COLO668 (cell line): ENCODE data around the gene STOX2.

Experiments
- DNase-seq: peaks from one replicate; lab custom pipeline; 2025; ENCODE audit not compliant: unreplicated experiment; lab: John Stamatoyannopoulos, UW

STOX2 gene

DNA sequence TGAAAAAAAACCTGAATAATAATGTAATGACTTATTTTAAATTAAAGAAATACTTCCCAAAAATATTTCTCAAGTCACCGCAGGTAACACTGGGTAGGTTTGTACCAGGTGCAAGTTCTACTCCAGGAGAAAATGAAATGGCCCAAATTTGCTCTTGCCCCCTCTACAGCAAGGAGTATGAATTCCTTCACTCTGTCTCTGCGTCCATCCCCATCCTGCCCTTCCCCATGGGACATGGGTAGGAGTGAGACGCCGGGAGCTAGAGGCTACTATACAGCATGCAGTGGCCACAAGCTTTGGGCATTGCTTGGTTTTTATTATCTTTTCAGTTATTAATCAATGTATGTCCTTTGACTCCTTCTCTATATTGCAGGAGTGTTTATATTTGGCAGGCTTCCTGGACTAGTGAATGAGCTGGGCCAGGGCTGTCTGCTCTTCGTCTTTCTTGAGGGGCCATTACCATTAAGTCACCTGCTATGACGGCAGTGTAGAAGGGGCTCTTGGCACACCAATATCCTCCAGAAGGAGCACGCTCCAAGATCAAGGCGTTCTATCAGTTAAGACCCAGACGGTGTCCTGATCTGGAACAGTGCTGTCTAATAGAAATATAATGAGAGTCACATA, 162.9 kb downstream of the STOX2 start:
- DNase-seq, result no peak
